ENCODE measurements around the gene HCN3.
A peak's percentile ranks its signal among the peaks of the same experiment; 100 is the strongest.

The HCN3 gene

GRCh38 chr1:155247667-155248553 lies 29.4 kb upstream of the HCN3 start:
- ChIA-PET CTCF (interaction anchor here (1.0 to 11.3 kb wide), 10 partner anchors 8 to 344 kb away, joined by 3 to 253 read pairs (median 16); partner anchors contain the start of genes CLK2, FDPS, HCN3 and KRTCAP2), POLR2A (interaction anchor here (1.1 kb wide), 1 partner anchor 14 kb away, joined by 5 read pairs; the partner anchor contains the start of gene SCAMP3)
- DNase-seq (ENCODE audit: low read depth, low spot score), result no peak

DNA sequence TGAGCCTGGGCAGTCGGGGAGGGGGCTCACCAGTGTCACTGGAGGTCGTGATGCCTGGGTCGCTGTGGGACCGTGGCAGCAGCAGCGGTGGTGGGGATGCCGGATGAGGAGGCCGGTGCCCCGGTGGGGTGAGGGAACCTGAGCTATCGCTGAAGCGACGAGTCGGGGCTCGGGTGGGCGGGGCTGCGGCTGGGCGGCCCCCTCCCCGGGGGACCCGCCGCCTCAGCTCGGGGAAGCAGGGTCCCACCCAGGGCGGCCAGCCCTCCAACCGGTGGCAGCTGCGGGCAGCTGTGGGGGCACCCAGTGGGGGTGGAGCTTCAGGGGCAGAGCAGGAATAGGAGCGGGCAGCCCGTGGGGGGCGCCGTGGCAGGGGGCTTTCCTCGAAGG lies 27.0 kb upstream of the HCN3 start:
- no peak for DNase-seq (ENCODE audit: low read depth, low spot score)
- no peak overlapping the region for H3K4me3 ChIP-seq (ENCODE audit: low read depth, low read length)
- POLR2A ChIA-PET, result interaction anchor here (0.7 to 1.7 kb wide), 6 partner anchors 9 to 77 kb away, joined by 3 to 13 read pairs (median 5); partner anchors contain the start of genes KRTCAP2, RUSC1 and SCAMP3
- CTCF ChIA-PET, result interaction anchor here (0.7 to 11.3 kb wide), 71 partner anchors 10 to 479 kb away, joined by 3 to 253 read pairs (median 6); partner anchors contain the start of genes CLK2, FDPS, HCN3 and KRTCAP2
- TF ChIP-seq CTCF (IDR thresholded peaks at IDR 0.05; ENCODE audit: insufficient read depth, low read length, missing control alignments), result no peak

More at GRCh38 chr1:155247667-155248553, 29.4 kb upstream of the HCN3 start:
- H3K4me3 ChIP-seq (ENCODE audit: low read depth, low read length), result no peak overlapping the region
- no peak for TF ChIP-seq CTCF (IDR thresholded peaks at IDR 0.05; ENCODE audit: insufficient read depth, low read length, missing control alignments)

- TF ChIP-seq CTCF (IDR thresholded peaks at IDR 0.05; ENCODE audit: insufficient read depth, low read length, missing control alignments), result peak; percentile 100
- CTCF ChIA-PET, result interaction anchor here (0.7 to 11.3 kb wide), 83 partner anchors 9 to 589 kb away, joined by 3 to 253 read pairs (median 6); partner anchors contain the start of genes CLK2, FDPS, HCN3 and KRTCAP2
- H3K4me3 ChIP-seq (ENCODE audit: low read depth, low read length), result no peak overlapping the region
- no peak for DNase-seq (ENCODE audit: low read depth, low spot score)
- POLR2A ChIA-PET, result interaction anchor here (0.7 to 1.7 kb wide), 6 partner anchors 9 to 78 kb away, joined by 3 to 13 read pairs (median 5); partner anchors contain the start of genes KRTCAP2, RUSC1 and SCAMP3
These were observed 26.4 kb upstream of the HCN3 start for GRCh38 chr1:155250633-155251449.

GRCh38 chr1:155251566-155251965 lies 25.7 kb upstream of the HCN3 start:
- DNase-seq (ENCODE audit: low read depth, low spot score), result no peak
- H3K4me3 ChIP-seq (ENCODE audit: low read depth, low read length), result no peak overlapping the region
- TF ChIP-seq CTCF (IDR thresholded peaks at IDR 0.05; ENCODE audit: insufficient read depth, low read length, missing control alignments), result no peak
- POLR2A ChIA-PET, result interaction anchor here (1.6 to 1.7 kb wide), 3 partner anchors 8 to 69 kb away, joined by 6 to 13 read pairs (median 10); partner anchors contain the start of genes RUSC1 and SCAMP3
- CTCF ChIA-PET, result interaction anchor here (0.7 to 11.3 kb wide), 60 partner anchors 9 to 588 kb away, joined by 3 to 253 read pairs (median 6); partner anchors contain the start of genes CLK2, FDPS, HCN3 and KRTCAP2

- ChIA-PET CTCF (interaction anchor here (1.2 to 11.3 kb wide), 7 partner anchors 9 to 395 kb away, joined by 4 to 253 read pairs (median 77); partner anchors contain the start of genes CLK2, FDPS, HCN3 and RUSC1), POLR2A (no interaction called here)
These were observed 24.1 kb upstream of the HCN3 start for GRCh38 chr1:155253208-155253607.

More at GRCh38 chr1:155253208-155253607, 24.1 kb upstream of the HCN3 start:
- TF ChIP-seq CTCF (IDR thresholded peaks at IDR 0.05; ENCODE audit: insufficient read depth, low read length, missing control alignments), result no peak
- no peak for DNase-seq (ENCODE audit: low read depth, low spot score)
- H3K4me3 ChIP-seq (ENCODE audit: low read depth, low read length), result peak overlapping the region; percentile 81
